ENCODE data around the gene ZDHHC12.

DNA sequence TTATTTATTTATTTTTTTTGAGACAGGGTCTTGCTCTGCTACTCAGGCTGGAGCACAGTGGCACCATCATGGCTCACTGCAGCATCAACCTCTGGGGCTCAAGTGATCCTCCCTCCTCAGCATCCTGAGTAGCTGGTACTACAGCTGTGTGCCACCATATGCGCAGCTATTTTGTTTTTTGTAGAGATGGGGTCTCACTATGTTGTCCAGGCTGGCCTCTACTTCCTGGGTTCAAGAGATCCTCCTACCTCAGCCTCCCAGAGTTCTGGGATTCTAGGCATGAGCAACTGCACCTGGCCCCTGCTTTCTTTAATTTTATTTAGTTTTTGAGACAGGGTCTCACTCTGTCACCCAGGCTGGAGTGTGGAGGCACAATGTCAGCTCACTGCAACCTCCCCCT lies 19.5 kb upstream of the ZDHHC12 start:
- TF ChIP-seq YY1 (IDR thresholded peaks at IDR 0.05; ENCODE audit: insufficient read depth, insufficient read length) (no peak), SUZ12 (IDR thresholded peaks at IDR 0.05; ENCODE audit: extremely low read depth, insufficient read depth, insufficient read length) (no peak), ZNF274 (IDR thresholded peaks at IDR 0.05; ENCODE audit: low read depth, low read length) (no peak)
